Fibroblast of skin of abdomen (primary cell): ENCODE results near the gene TTC31. TPM values are rescaled to one million over a fixed set of nuclear protein-coding genes. Genes with fewer than 3 reads are reported as not detected.
A peak's percentile ranks its signal among the peaks of the same experiment; 100 is the strongest.
"Not testable (repeated sequence)": the region's sequence is repeated elsewhere in the genome, so short reads cannot be mapped to it uniquely, and the experiment has no call there.

ENCODE experiments used
- DNase-seq: peaks from one replicate; pipeline ENCODE4 v3.0.0-alpha.2; 2013
- polyA plus RNA-seq, 2 experiments: library from polyadenylated mRNA; unstranded; fragments of 120-200 nt; gene quantifications; one replicate each; pipeline ENCODE4 v1.2.1, GENCODE V29; 2013; ENCODE audit not compliant: insufficient read length in 2 of 2

Gene TTC31
- polyA plus RNA-seq (2013, experiment 1 of 2; ENCODE audit: insufficient read length), result 16.8 TPM
- 17.9 TPM for polyA plus RNA-seq (2013, experiment 2 of 2; ENCODE audit: insufficient read length)

- peak; percentile 95 for DNase-seq
These were observed at the start of gene TTC31, which contains the start of gene CCDC142 for GRCh38 chr2:74482801-74483674. Gene TTC31, plus strand, starts transcription at chr2:74483081. Its CDS starts 15 bp downstream, at chr2:74483096. Gene CCDC142, minus strand, starts transcription at chr2:74482998. Its CDS starts 161 bp downstream, at chr2:74482837.

GRCh38 chr2:74436111-74436805 is 46.6 kb upstream of the TTC31 start:
- no peak for DNase-seq

GRCh38 chr2:74436848-74437695 is 45.8 kb upstream of the TTC31 start:
- no peak for DNase-seq

- no peak for DNase-seq
These were observed 44.6 kb upstream of the TTC31 start for GRCh38 chr2:74438248-74438647.

GRCh38 chr2:74439373-74439772 is 43.5 kb upstream of the TTC31 start:
- no peak for DNase-seq

- DNase-seq, result no peak
These were observed 43.0 kb upstream of the TTC31 start for GRCh38 chr2:74439803-74440377.

- peak; percentile 85 for DNase-seq
These were observed 42.3 kb upstream of the TTC31 start for GRCh38 chr2:74440378-74441169.

- no peak for DNase-seq
These were observed 41.7 kb upstream of the TTC31 start for GRCh38 chr2:74441170-74441689.

GRCh38 chr2:74441690-74442482 is 41.0 kb upstream of the TTC31 start, which contains the start of gene RTKN:
Gene RTKN, minus strand, starts transcription at chr2:74441937. Its CDS starts 121 bp downstream, at chr2:74441816.
- DNase-seq, result no peak

GRCh38 chr2:74442483-74443297 is 40.2 kb upstream of the TTC31 start:
- DNase-seq, result not testable (repeated sequence)

- DNase-seq, result no peak
These were observed 38.2 kb upstream of the TTC31 start for GRCh38 chr2:74444498-74445318.

- no peak for DNase-seq
These were observed 35.5 kb upstream of the TTC31 start for GRCh38 chr2:74447230-74447999.

- no peak for DNase-seq
These were observed 34.1 kb upstream of the TTC31 start for GRCh38 chr2:74448771-74449170.

GRCh38 chr2:74450570-74451190 is 32.2 kb upstream of the TTC31 start:
- no peak for DNase-seq

- peak; percentile 98 for DNase-seq
These were observed 28.0 kb upstream of the TTC31 start, which contains the start of gene INO80B for GRCh38 chr2:74454654-74455511. Gene INO80B, plus strand, starts transcription at chr2:74455087. Its CDS starts 30 bp downstream, at chr2:74455117.

- no peak for DNase-seq
These were observed 25.7 kb upstream of the TTC31 start for GRCh38 chr2:74457129-74457548.
